Neural cell (in vitro differentiated cells): Measurements from ENCODE around the gene SECISBP2L.

Source experiments
- CTCF ChIP-seq: fragments of 450-650 bp; IDR thresholded peaks from 2 replicates; pipeline ENCODE4 v1.5.1; 2014; ENCODE audit warnings: antibody characterized with exemption, mild to moderate bottlenecking, moderate library complexity; ENCODE audit not compliant: poor library complexity, severe bottlenecking
- EP300 ChIP-seq: fragments of 450-650 bp; conservative IDR thresholded peaks from 2 replicates; pipeline ENCODE4 v1.6.1; 2014; ENCODE audit warnings: antibody characterized with exemption, mild to moderate bottlenecking, moderate library complexity; ENCODE audit not compliant: poor library complexity, severe bottlenecking
- EZH2 ChIP-seq: fragments of 200-600, 300-800 bp; shearing (Covaris generic), sonication (generic); IDR thresholded peaks from 2 replicates; pipeline ENCODE4 v1.6.1; 2014; ENCODE audit warnings: antibody characterized with exemption, low read length, borderline replicate concordance, mild to moderate bottlenecking; ENCODE audit not compliant: insufficient read depth, poor library complexity, severe bottlenecking
- MXI1 ChIP-seq: fragments of 450-650 bp; conservative IDR thresholded peaks from 2 replicates; pipeline ENCODE4 v1.6.1; 2014; ENCODE audit warnings: antibody characterized with exemption, mild to moderate bottlenecking; ENCODE audit not compliant: poor library complexity, severe bottlenecking
- POLR2AphosphoS5 ChIP-seq: IDR thresholded peaks from 2 replicates; pipeline ENCODE4 v1.6.1; 2012
- REST ChIP-seq: IDR thresholded peaks from 2 replicates; pipeline ENCODE4 v1.6.1; 2012; ENCODE audit warnings: borderline replicate concordance
- TAF1 ChIP-seq: IDR thresholded peaks from 2 replicates; pipeline ENCODE4 v1.6.1; 2012; ENCODE audit warnings: low read depth

- TF ChIP-seq EZH2 (no peak), CTCF (no peak), EP300 (no peak), POLR2AphosphoS5 (no peak), TAF1 (no peak), MXI1 (no peak), REST (no peak)
Observed at GRCh38 chr15:48981941-48982340, 64.3 kb downstream of the SECISBP2L start.
